ENCODE results near the gene FGFBP1. TPM values are rescaled to one million over a fixed set of nuclear protein-coding genes. Genes with fewer than 3 reads are reported as not detected.
A peak's percentile ranks its signal among the peaks of the same experiment; 100 is the strongest.

The FGFBP1 gene
- total RNA-seq, 1 experiment from 2014 or later: 133 TPM

DNA sequence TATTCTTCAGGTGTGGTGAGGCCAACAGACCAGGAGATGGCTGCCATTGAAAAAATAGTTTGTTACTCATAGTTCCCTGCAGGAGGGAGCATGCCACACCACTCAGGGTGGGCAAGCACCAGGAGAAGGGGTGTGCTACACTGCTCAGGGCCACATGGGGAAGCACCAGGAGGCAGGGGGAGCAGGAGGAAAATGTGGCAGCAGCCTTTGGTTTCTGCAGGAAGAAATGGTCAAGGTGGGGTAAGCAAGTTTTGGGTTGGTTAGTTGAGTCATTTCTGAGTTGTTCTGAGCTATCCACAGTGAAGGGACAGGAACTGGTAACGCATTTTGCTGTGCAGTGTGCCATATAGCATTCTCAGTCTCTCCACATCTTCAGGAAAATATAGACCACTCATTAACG lies 23.8 kb downstream of the FGFBP1 start:
- Histone ChIP-seq H3K27me3 (ENCODE audit: low read length) (no peaks in the 10 kb centered on the region), H3K9me3 (ENCODE audit: low read length) (peaks cover 5% of the 10 kb centered on the region; the same call in 1 of the 2 replicates), H2AFZ (ENCODE audit: low read length) (no peak overlapping the region), H4K20me1 (ENCODE audit: low read length) (no peaks in the 10 kb centered on the region), H3K9me2 (replicated peaks; ENCODE audit: low read length) (no peaks in the 10 kb centered on the region), H3K4me2 (ENCODE audit: low read length) (no peak overlapping the region), H3K36me3 (ENCODE audit: low read depth, low read length) (no peaks in the 10 kb centered on the region), H3K4me1 (ENCODE audit: insufficient read depth, low read length) (peaks cover 60% of the 10 kb centered on the region), H3K27ac (ENCODE audit: low read length) (peak overlapping the region; percentile 99), H3K79me2 (ENCODE audit: low read length) (no peaks in the 10 kb centered on the region), H3F3A (ENCODE audit: low read length, unreplicated experiment) (peaks cover 9% of the 10 kb centered on the region), H3K9ac (ENCODE audit: low read length) (peak overlapping the region; percentile 88), H3K4me3 (ENCODE audit: low read length) (no peak overlapping the region)
- CTCF ChIA-PET: no interaction called here
- TF ChIP-seq EZH2 (IDR thresholded peaks at IDR 0.05; ENCODE audit: low read length, unreplicated experiment) (no peak), EZH2phosphoT487 (IDR thresholded peaks at IDR 0.05; ENCODE audit: borderline replicate concordance, low read length) (no peak)
- TF ChIP-seq, protein P1, sequence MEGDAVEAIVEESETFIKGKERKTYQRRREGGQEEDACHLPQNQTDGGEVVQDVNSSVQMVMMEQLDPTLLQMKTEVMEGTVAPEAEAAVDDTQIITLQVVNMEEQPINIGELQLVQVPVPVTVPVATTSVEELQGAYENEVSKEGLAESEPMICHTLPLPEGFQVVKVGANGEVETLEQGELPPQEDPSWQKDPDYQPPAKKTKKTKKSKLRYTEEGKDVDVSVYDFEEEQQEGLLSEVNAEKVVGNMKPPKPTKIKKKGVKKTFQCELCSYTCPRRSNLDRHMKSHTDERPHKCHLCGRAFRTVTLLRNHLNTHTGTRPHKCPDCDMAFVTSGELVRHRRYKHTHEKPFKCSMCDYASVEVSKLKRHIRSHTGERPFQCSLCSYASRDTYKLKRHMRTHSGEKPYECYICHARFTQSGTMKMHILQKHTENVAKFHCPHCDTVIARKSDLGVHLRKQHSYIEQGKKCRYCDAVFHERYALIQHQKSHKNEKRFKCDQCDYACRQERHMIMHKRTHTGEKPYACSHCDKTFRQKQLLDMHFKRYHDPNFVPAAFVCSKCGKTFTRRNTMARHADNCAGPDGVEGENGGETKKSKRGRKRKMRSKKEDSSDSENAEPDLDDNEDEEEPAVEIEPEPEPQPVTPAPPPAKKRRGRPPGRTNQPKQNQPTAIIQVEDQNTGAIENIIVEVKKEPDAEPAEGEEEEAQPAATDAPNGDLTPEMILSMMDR (conservative IDR thresholded peaks at IDR 0.05; ENCODE audit: low read depth, low read length): no peak
- intact Hi-C loops (cut with micrococcal nuclease): no loop called here
- no peak for DNase-seq
- no peak for ATAC-seq
- no TSS peak for BruUV-seq (replicated peaks)
- POLR2A ChIA-PET (ENCODE audit: unreplicated experiment): no interaction called here

DNA sequence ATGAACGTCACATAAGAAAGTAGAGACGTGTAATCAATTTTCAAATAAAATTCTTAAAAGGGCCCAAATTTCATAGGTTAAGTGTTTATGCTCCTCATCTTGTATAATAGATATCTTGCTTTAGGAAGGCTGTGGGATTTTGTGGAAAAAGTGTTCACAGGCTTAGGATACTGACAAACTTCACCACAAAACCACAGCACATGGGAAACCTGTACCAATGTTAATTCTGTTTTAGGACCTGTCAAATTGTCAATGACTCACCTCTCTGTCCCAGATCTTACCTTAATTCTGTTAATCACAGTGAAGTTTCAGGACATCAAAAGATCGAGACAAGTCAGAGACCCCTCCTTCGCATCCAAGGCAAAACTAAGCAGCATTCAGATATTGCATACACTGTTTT lies 24.2 kb downstream of the FGFBP1 start:
- Histone ChIP-seq H2AFZ (ENCODE audit: low read length) (no peak overlapping the region), H3K9me3 (ENCODE audit: low read length) (peaks cover 5% of the 10 kb centered on the region; the same call in 1 of the 2 replicates), H3K9ac (ENCODE audit: low read length) (peak overlapping the region; percentile 88), H3K9me2 (replicated peaks; ENCODE audit: low read length) (no peaks in the 10 kb centered on the region), H3K4me3 (ENCODE audit: low read length) (no peak overlapping the region), H3K4me2 (ENCODE audit: low read length) (peak overlapping the region; percentile 47), H4K20me1 (ENCODE audit: low read length) (no peaks in the 10 kb centered on the region), H3F3A (ENCODE audit: low read length, unreplicated experiment) (peaks cover 9% of the 10 kb centered on the region), H3K4me1 (ENCODE audit: insufficient read depth, low read length) (peaks cover 56% of the 10 kb centered on the region), H3K36me3 (ENCODE audit: low read depth, low read length) (no peaks in the 10 kb centered on the region), H3K79me2 (ENCODE audit: low read length) (no peaks in the 10 kb centered on the region), H3K27me3 (ENCODE audit: low read length) (no peaks in the 10 kb centered on the region), H3K27ac (ENCODE audit: low read length) (peak overlapping the region; percentile 99)
- DNase-seq (peak; percentile 51), ATAC-seq (no peak)
- no peak for TF ChIP-seq EZH2phosphoT487 (IDR thresholded peaks at IDR 0.05; ENCODE audit: borderline replicate concordance, low read length)
- TF ChIP-seq, protein P1 (conservative IDR thresholded peaks at IDR 0.05; ENCODE audit: low read depth, low read length): no peak
- TF ChIP-seq EZH2 (IDR thresholded peaks at IDR 0.05; ENCODE audit: low read length, unreplicated experiment): no peak
- POLR2A ChIA-PET (ENCODE audit: unreplicated experiment): interaction anchor here (1.2 kb wide), 1 partner anchor 32 kb away, joined by 3 read pairs; no protein-coding TSS in a partner anchor
- BruUV-seq (replicated peaks): no TSS peak
- CTCF ChIA-PET: interaction anchor here (1.6 kb wide), 1 partner anchor 32 kb away, joined by 11 read pairs; no protein-coding TSS in a partner anchor
- intact Hi-C loops (cut with micrococcal nuclease): no loop called here

DNA sequence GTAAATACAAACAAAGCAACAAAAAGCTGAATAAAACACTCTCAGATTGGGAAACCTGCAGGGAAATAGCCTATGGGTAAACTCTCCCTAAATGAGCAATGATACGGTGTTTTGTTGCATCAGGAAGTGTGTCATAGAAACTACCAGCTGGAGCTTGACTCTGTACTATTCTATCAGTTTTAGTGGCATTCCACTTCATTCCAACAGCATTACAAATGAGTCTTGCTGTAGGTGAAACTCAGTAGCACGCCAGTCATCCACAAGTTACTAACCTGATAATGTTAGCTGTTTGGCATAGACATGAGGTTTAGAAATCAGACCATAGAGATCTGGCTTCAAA lies 24.9 kb downstream of the FGFBP1 start:
- Histone ChIP-seq H3K4me1 (ENCODE audit: insufficient read depth, low read length) (peaks cover 49% of the 10 kb centered on the region), H4K20me1 (ENCODE audit: low read length) (no peaks in the 10 kb centered on the region), H3K27ac (ENCODE audit: low read length) (peak overlapping the region; percentile 99), H3K79me2 (ENCODE audit: low read length) (no peaks in the 10 kb centered on the region), H3K27me3 (ENCODE audit: low read length) (no peaks in the 10 kb centered on the region), H3F3A (ENCODE audit: low read length, unreplicated experiment) (peaks cover 9% of the 10 kb centered on the region), H3K9me2 (replicated peaks; ENCODE audit: low read length) (no peaks in the 10 kb centered on the region), H3K9ac (ENCODE audit: low read length) (peak overlapping the region; percentile 88), H3K4me2 (ENCODE audit: low read length) (peak overlapping the region; percentile 47), H3K9me3 (ENCODE audit: low read length) (peaks cover 5% of the 10 kb centered on the region; the same call in 1 of the 2 replicates), H3K36me3 (ENCODE audit: low read depth, low read length) (no peaks in the 10 kb centered on the region), H3K4me3 (ENCODE audit: low read length) (no peak overlapping the region), H2AFZ (ENCODE audit: low read length) (no peak overlapping the region)
- no peak for TF ChIP-seq EZH2 (IDR thresholded peaks at IDR 0.05; ENCODE audit: low read length, unreplicated experiment)
- no peak for TF ChIP-seq EZH2phosphoT487 (IDR thresholded peaks at IDR 0.05; ENCODE audit: borderline replicate concordance, low read length)
- TF ChIP-seq, protein P1 (conservative IDR thresholded peaks at IDR 0.05; ENCODE audit: low read depth, low read length): no peak
- CTCF ChIA-PET: interaction anchor here (0.6 to 1.6 kb wide), 3 partner anchors 31 to 97 kb away, joined by 4 to 11 read pairs (median 7); no protein-coding TSS in a partner anchor
- DNase-seq: peak; percentile 94
- ATAC-seq: peak; percentile 93
- POLR2A ChIA-PET (ENCODE audit: unreplicated experiment): interaction anchor here (0.6 to 1.2 kb wide), 2 partner anchors 31 to 668 kb away, joined by 3 read pairs; no protein-coding TSS in a partner anchor
- intact Hi-C loops (cut with micrococcal nuclease): loop anchor here (1.0 to 2.0 kb wide), 3 partner anchors 8 to 41 kb away; no protein-coding TSS in a partner anchor
- no TSS peak for BruUV-seq (replicated peaks)
